G401 (cell line): ENCODE results near the gene PSMD13. TPM values are rescaled to one million over a fixed set of nuclear protein-coding genes. Genes with fewer than 3 reads are reported as not detected.
"Not testable (repeated sequence)": the region's sequence is repeated elsewhere in the genome, so short reads cannot be mapped to it uniquely, and the experiment has no call there.

Experiments
- DNase-seq: peaks from one replicate; pipeline ENCODE4 v3.0.0-alpha.2; 2015; ENCODE audit warnings: low spot score
- in situ Hi-C: cut with HindIII; loops from 2 replicates; pipeline ENCODE4 v1.10.0; 2016; ENCODE audit warnings: low sequenced_read_pairs, mixed read lengths
- total RNA-seq: library from RNA; depleted of rRNA; stranded (reverse); fragments of >200 nt; shearing (Covaris generic); gene quantifications from 2 replicates; pipeline ENCODE4 v1.2.3, GENCODE V29; 2014

PSMD13 gene
- total RNA-seq, 1 experiment from 2014 or later = 208 TPM

GRCh38 chr11:261624-262023 is 24.8 kb downstream of the PSMD13 start:
- in situ Hi-C loops = no loop called here
- no peak for DNase-seq

GRCh38 chr11:266676-267439 is 30.1 kb downstream of the PSMD13 start:
- in situ Hi-C loops = no loop called here
- no peak for DNase-seq

- no peak for DNase-seq
- in situ Hi-C loops = no loop called here
These were observed 30.8 kb downstream of the PSMD13 start for GRCh38 chr11:267491-267994.

- DNase-seq, in situ Hi-C loops: not testable (repeated sequence)
These were observed 32.0 kb downstream of the PSMD13 start for GRCh38 chr11:268716-269145.

- in situ Hi-C loops = no loop called here
These were observed 32.5 kb downstream of the PSMD13 start for GRCh38 chr11:269146-269890.

GRCh38 chr11:270451-271318 is 33.9 kb downstream of the PSMD13 start:
- DNase-seq = no peak
- in situ Hi-C loops = no loop called here

More at GRCh38 chr11:269146-269890, 32.5 kb downstream of the PSMD13 start:
- DNase-seq = no peak

GRCh38 chr11:271319-271715 is 34.5 kb downstream of the PSMD13 start:
- in situ Hi-C loops = no loop called here
- DNase-seq = no peak

- DNase-seq = no peak
- in situ Hi-C loops = no loop called here
These were observed 35.6 kb downstream of the PSMD13 start for GRCh38 chr11:272195-272930.

- in situ Hi-C loops = no loop called here
- DNase-seq = no peak
These were observed 36.1 kb downstream of the PSMD13 start for GRCh38 chr11:272931-273198.

GRCh38 chr11:276219-276618 is 39.4 kb downstream of the PSMD13 start:
- in situ Hi-C loops = no loop called here
- no peak for DNase-seq

- in situ Hi-C loops = no loop called here
- no peak for DNase-seq
These were observed 41.5 kb downstream of the PSMD13 start, which contains the start of gene NLRP6 for GRCh38 chr11:278001-278951. NLRP6 (plus strand) TSS chr11:278407; CDS start chr11:278570, 163 bp downstream.

GRCh38 chr11:279040-279965 is 42.5 kb downstream of the PSMD13 start:
- no peak for DNase-seq
- in situ Hi-C loops = no loop called here

- in situ Hi-C loops = no loop called here
These were observed 43.4 kb downstream of the PSMD13 start for GRCh38 chr11:279966-280705.

GRCh38 chr11:280706-281485 is 44.1 kb downstream of the PSMD13 start:
- DNase-seq = no peak
- in situ Hi-C loops = no loop called here

More at GRCh38 chr11:279966-280705, 43.4 kb downstream of the PSMD13 start:
- no peak for DNase-seq

- DNase-seq = no peak
- in situ Hi-C loops = no loop called here
These were observed 44.8 kb downstream of the PSMD13 start for GRCh38 chr11:281486-282161.
